ENCODE measurements around the gene USE1.
A peak's percentile ranks its signal among the peaks of the same experiment; 100 is the strongest.

Gene USE1

DNA sequence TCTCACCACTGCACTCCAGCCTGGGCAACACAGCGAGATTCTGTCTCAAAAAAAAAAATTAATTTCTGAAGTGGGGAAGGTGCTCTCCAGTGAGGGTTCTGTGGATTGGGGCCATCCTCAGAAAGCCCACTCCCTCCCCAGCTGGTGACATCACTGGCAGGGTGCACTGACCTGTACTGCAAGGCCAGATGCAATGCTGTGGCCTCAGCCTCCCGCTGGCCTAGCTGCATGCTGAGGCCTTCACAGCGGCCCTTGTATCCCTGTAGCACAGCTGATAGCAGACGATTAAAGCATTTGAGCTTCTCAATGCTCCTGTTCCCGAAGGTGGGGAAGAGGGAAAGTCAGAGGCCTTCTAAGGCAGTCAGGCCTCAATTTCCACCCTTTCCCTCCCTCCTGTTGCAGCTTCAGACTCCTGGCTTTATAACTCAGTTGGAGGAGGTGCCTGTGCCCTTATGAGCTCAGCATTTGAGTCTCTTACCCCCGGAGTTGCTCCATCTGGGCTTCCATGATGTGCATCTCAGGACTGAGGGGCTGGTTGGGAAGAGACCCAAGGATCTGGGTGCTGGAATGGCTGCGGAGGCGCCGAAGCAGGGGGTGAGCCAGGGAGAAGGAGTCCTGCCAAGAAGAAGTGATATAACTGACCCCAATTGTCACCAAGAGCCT is 44.1 kb downstream of the USE1 start:
- no peak for DNase-seq

DNA sequence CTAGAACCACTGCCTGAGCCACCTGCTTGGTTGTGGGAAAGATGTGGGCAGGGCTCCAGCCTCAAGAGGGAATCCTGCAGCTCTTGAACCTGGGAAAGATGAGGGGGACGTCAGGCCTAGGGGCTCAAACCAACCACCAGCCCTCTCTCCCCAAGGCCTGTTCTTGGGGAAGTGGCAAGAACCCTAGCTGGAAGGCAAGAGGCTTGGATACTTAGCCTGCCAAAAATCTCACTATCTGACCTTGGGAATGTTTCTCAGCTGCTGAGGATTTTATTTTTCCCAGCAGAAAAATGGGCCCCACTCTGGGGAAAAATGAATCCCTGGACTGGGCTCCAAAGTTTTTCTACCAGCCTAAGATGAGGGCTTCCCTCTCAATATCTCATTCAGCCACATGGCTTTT is 44.8 kb downstream of the USE1 start:
- no peak for DNase-seq

DNA sequence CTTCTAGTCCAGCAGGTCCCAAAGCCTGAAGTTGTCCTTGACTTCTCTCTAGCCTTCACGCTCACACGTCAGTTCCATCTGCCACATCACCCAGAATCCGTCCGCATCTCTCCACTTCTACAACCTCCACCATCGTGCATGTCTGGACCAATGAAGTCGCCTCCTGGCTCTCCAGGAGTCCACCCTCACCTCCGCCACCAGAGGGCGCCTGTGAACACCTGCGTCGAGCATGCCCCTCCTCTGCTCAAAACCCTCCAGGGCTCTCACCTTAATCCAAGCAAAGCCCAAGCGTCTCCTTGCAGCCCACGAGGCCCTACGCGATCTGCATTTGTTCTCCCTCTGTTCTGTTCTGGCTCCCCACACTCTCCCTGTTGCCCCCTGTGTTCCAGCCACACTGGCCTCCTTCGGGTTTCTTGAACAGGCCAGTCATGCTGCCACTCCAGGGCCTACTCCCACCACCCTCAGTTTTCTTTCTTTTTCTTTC is 45.7 kb downstream of the USE1 start:
- peak; percentile 74 for DNase-seq

DNA sequence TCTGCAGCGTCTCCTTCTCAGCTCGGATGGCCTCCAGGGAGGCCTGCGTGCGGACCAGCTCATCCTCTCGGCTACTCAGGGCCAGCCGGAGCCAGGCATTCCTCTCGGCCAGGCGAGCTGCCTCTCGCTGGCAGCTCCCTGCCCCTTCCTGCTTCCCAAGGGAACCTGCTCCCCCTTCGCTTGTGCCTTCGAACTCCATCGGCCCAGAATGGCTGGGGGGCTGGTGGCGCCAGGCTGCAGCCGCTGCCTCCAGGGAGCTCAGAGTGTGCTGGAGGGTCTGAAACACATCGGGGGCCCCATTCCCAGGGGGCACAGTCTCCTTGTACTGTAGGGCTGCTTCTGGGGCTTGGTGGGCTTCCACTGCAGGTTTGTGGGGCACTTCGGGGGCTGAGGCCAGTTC is 47.4 kb downstream of the USE1 start:
- DNase-seq: no peak

DNA sequence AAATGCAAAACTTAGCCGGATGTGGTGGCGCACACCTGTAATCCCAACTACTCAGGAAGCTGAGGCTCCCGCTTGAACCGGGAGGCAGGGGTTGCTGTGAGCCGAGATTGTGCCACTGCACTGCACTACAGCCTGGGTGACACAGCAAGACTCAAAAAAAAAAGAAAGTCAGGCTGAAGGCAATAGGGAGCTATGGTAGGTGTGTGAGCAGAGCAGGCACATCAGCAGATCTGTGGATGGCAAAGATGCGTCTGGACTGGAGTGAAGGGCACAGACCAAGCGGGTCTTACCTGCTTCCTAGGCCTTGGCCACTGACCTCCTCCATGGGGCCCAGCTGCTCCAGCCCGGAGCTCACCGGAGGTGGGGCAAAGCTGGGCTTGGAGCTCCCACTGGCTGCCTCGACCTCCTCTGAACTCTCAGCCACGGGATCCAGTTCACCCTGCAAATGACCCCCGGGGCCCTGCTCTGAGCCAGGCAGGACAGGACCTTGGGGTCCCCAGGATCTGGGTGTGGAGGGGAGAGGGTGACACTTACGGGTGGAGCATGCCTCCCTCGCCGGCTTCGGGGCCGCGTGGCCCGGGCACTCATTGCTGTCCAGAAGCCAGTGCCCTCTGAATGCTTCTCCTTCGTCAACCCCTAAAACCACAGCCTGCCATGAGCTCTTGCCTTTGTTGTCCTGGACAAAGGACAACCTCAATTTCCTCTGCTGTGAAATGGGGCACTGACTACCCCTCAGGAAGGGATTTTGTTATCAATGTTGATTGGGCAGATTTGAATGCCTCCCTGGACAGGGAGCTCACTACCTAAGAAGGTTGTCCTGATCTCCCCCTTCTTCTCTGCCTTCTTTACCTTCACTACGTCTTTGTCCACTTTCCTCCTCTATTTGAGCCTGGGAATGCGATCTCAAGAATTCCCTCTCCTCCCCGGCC is 48.8 kb downstream of the USE1 start:
- DNase-seq: no peak

DNA sequence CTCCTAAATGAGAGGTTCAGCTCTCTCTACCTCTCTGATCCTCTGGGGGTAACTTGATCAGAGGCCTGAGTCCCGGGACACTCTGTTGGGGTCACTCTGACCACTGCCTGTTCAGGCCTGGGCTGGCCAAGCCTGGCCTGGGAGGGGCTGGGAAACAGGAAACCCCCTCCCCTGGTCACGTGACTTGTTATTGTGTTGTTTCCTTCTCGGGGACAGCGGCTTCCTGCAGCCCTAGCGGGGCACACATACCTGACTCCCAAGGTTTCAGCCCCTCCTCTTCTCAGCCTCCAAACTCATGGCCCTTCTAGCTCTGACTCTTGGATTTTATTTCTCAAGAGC is 49.5 kb downstream of the USE1 start, which contains the start of gene USHBP1:
TSS of gene USHBP1 (minus strand) at position 105 of the 339 bp plus-strand sequence. CDS start 446 bp downstream, outside the sequence.
- DNase-seq: no peak

DNA sequence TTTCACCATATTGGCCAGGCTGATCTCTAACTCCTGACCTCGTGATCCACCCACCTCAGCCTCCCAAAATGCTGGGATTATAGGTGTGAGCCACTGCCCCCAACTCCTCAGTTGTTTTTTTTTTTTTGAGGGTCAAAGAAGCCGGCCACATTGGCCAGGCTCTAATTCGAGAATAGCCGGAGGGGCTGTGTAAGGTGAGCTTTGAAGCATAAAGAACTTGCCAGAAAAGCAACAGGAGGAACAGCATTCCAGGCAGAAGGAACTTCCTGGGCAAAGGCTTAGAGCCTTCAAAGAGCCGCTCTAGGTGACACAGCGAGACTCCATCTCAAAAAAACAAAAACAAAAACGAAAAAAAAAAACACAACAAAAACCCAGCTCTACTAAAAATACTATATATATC is 50.9 kb downstream of the USE1 start:
- DNase-seq: no peak

DNA sequence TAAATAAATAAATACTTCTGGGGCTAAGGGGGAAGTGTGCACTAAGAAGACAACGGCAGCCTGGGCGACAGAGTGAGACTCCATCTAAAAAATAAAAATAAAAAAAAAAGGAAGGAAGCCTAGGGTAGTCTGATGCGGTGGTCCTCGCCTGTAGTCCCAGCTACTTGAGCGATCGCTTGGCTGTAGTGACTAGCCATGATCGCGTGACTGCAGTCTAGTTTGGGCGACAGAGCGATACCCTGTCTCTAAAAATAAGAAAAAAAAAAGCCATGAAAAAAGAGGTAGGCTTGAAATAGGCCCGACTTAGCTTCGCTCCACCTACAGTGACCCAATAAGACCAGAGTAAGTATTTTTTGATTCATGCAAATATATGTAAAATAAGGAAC is 51.4 kb downstream of the USE1 start:
- DNase-seq: no peak

DNA sequence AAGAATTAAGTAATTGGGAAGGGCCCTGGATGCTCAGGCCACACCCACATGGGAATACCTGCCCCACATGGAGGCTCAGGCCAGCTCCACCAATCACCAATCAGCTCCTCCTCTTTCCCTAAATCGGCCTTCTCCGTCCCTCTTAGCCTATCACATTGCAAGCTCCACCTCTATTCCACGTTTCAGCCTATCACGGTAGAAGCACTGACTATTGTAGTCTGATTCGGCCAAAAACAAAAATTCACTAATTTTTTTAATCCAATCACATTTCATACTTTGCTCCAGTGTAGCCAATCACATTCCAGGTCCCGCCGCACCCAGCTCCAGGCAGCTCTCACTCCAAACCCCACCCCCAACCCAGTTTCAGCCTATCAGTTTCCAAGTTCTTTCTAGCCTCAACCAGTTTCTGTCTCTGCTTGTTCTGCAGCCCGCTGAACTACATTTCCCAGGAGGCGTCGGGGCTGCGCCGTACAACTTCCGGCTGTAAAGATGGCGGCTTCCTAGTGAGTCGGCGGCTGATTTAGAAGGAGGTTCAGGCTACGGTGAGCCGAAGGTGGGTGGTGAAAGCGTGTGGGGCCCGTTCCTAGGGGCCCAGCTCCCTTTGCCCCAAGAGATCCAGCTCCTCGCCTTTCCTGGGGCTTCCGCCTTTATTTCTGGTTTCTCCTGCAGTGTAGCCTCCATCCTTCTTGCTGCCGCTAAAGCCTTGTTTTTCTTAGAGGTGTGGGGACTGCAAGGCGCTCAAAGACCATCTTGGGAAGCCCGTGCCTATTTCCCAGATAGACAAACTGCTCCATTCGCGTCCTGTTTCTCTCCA is 52.0 kb downstream of the USE1 start, which contains the start of gene BABAM1:
TSS of gene BABAM1 (plus strand) at position 469 of the 814 bp plus-strand sequence. CDS start 1,364 bp downstream, outside the sequence.
- peak; percentile 100 for DNase-seq

DNA sequence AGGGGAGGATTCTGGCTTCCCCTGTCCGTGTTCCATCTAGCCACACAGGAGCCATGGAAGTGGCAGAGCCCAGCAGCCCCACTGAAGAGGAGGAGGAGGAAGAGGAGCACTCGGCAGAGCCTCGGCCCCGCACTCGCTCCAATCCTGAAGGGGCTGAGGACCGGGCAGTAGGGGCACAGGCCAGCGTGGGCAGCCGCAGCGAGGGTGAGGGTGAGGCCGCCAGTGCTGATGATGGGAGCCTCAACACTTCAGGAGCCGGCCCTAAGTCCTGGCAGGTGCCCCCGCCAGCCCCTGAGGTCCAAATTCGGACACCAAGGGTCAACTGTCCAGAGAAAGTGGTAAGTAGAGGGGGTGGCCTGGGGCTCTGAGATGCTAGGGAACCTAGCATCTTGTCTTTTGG is 53.6 kb downstream of the USE1 start:
- no peak for DNase-seq

Measured in NCI-H2029 treated with DMSO at 0.1 percent for 48 hours (cell line).